Osteoblast (primary cell): ENCODE results near the gene CHN2. TPM values are rescaled to one million over a fixed set of nuclear protein-coding genes. Genes with fewer than 3 reads are reported as not detected.

Source experiments
- DNase-seq: peaks from one replicate; pipeline ENCODE4 v3.0.0; 2011; ENCODE audit warnings: low spot score, mixed read lengths; ENCODE audit not compliant: insufficient read length; ENCODE audit errors: missing footprints
- H2AFZ ChIP-seq: 2 replicates; pipeline ENCODE4 v1.6.0; 2011; ENCODE audit warnings: mild to moderate bottlenecking, low read length
- H3K27ac ChIP-seq: 2 replicates; pipeline ENCODE4 v1.5.1; 2011; ENCODE audit warnings: mild to moderate bottlenecking, low read depth, low read length, moderate library complexity
- H3K27me3 ChIP-seq: 2 replicates; pipeline ENCODE4 v1.6.0; 2012; ENCODE audit warnings: mild to moderate bottlenecking, control low read depth, inconsistent platforms, low read length, moderate library complexity; ENCODE audit not compliant: insufficient read depth
- H3K36me3 ChIP-seq: 2 replicates; pipeline ENCODE4 v1.5.1; 2011; ENCODE audit warnings: mild to moderate bottlenecking, low read length, control low read depth, moderate library complexity; ENCODE audit not compliant: insufficient read depth
- H3K4me1 ChIP-seq: 2 replicates; pipeline ENCODE4 v1.5.1; 2011; ENCODE audit warnings: mild to moderate bottlenecking, low read length, control low read depth, moderate library complexity; ENCODE audit not compliant: insufficient read depth
- H3K4me2 ChIP-seq: 2 replicates; pipeline ENCODE4 v1.6.0; 2011; ENCODE audit warnings: mild to moderate bottlenecking, low read length; ENCODE audit not compliant: insufficient read depth
- H3K4me3 ChIP-seq: fragments of 200-600 bp; sonication (generic); 3 replicates; pipeline ENCODE4 v1.5.1; 2012; ENCODE audit warnings: mild to moderate bottlenecking, low read length, inconsistent platforms; ENCODE audit not compliant: insufficient read depth
- H3K79me2 ChIP-seq: 2 replicates; pipeline ENCODE4 v1.6.0; 2012; ENCODE audit warnings: mild to moderate bottlenecking, low read length, control low read depth, inconsistent platforms; ENCODE audit not compliant: insufficient read depth
- H3K9me3 ChIP-seq: 2 replicates; pipeline ENCODE4 v1.5.1; 2011; ENCODE audit warnings: low read depth, low read length, control low read depth
- H4K20me1 ChIP-seq: 2 replicates; pipeline ENCODE4 v1.6.0; 2012; ENCODE audit warnings: mild to moderate bottlenecking, low read length, control low read depth; ENCODE audit not compliant: insufficient read depth
- CTCF ChIP-seq: IDR thresholded peaks from 2 replicates; pipeline ENCODE4 v1.5.1; 2011; ENCODE audit warnings: mild to moderate bottlenecking, low read depth, low read length, moderate library complexity; ENCODE audit errors: extremely low read depth
- total RNA-seq: library from RNA; depleted of rRNA; stranded (reverse); fragments of >200 nt; gene quantifications from 2 replicates; pipeline ENCODE4 v1.2.3, GENCODE V29; 2012

The CHN2 gene
- total RNA-seq, 1 donor: under 0.01 TPM

GRCh38 chr7:29309041-29309854, 114.7 kb downstream of the CHN2 start:
- Histone ChIP-seq H3K27me3 (peaks cover 5% of the 10 kb centered on the region), H2AFZ (no peak overlapping the region), H3K27ac (no peak overlapping the region), H3K4me2 (no peak overlapping the region), H3K36me3 (no peaks in the 10 kb centered on the region), H3K79me2 (no peaks in the 10 kb centered on the region), H3K9me3 (no peaks in the 10 kb centered on the region), H3K4me1 (no peaks in the 10 kb centered on the region), H4K20me1 (no peaks in the 10 kb centered on the region), H3K4me3 (no peak overlapping the region)
- TF ChIP-seq CTCF: no peak
- DNase-seq: no peak

- H3K79me2 ChIP-seq: no peaks in the 10 kb centered on the region
- no peaks in the 10 kb centered on the region for H3K36me3 ChIP-seq
- H3K4me2 ChIP-seq: no peak overlapping the region
- H3K9me3 ChIP-seq: no peaks in the 10 kb centered on the region
- no peak overlapping the region for H3K4me3 ChIP-seq
- no peaks in the 10 kb centered on the region for H4K20me1 ChIP-seq
- DNase-seq: no peak
- H3K27me3 ChIP-seq: peaks cover 5% of the 10 kb centered on the region
- H2AFZ ChIP-seq: no peak overlapping the region
- H3K27ac ChIP-seq: no peak overlapping the region
- TF ChIP-seq CTCF: no peak
- no peaks in the 10 kb centered on the region for H3K4me1 ChIP-seq
These were observed 116.0 kb downstream of the CHN2 start for GRCh38 chr7:29310625-29311024.

GRCh38 chr7:29311314-29311713, 116.7 kb downstream of the CHN2 start:
- Histone ChIP-seq H3K36me3 (no peaks in the 10 kb centered on the region), H3K9me3 (no peaks in the 10 kb centered on the region), H3K27ac (no peak overlapping the region), H3K79me2 (no peaks in the 10 kb centered on the region), H3K4me3 (no peak overlapping the region), H4K20me1 (no peaks in the 10 kb centered on the region), H3K4me1 (no peaks in the 10 kb centered on the region), H3K27me3 (peaks cover 5% of the 10 kb centered on the region), H3K4me2 (no peak overlapping the region), H2AFZ (no peak overlapping the region)
- no peak for DNase-seq
- no peak for TF ChIP-seq CTCF

GRCh38 chr7:29314148-29314547, 119.6 kb downstream of the CHN2 start:
- H4K20me1 ChIP-seq: no peaks in the 10 kb centered on the region
- no peak overlapping the region for H3K27ac ChIP-seq
- no peak for DNase-seq
- no peak overlapping the region for H3K4me2 ChIP-seq
- H3K4me1 ChIP-seq: no peaks in the 10 kb centered on the region
- H3K9me3 ChIP-seq: no peaks in the 10 kb centered on the region
- no peaks in the 10 kb centered on the region for H3K79me2 ChIP-seq
- peaks cover 5% of the 10 kb centered on the region for H3K27me3 ChIP-seq
- no peak for TF ChIP-seq CTCF
- no peak overlapping the region for H2AFZ ChIP-seq
- H3K36me3 ChIP-seq: no peaks in the 10 kb centered on the region
- H3K4me3 ChIP-seq: no peak overlapping the region
